ENCODE results near the gene KLHL3. TPM values are rescaled to one million over a fixed set of nuclear protein-coding genes. Genes with fewer than 3 reads are reported as not detected.
A peak's percentile ranks its signal among the peaks of the same experiment; 100 is the strongest.

KLHL3 gene
- total RNA-seq, 1 donor from 2014 or later: 11.8 TPM

- H3K4me3 Mint-ChIP-seq: no peak overlapping the region
- DNase-seq (ENCODE audit: low read depth, low spot score): peak; percentile 25
- H3K9me3 Mint-ChIP-seq: peaks cover 7% of the 10 kb centered on the region
- H3K36me3 Mint-ChIP-seq (ENCODE audit: low read depth): peaks cover 10% of the 10 kb centered on the region
- H3K4me1 Mint-ChIP-seq: peaks cover 4% of the 10 kb centered on the region
- H3K27ac Mint-ChIP-seq (ENCODE audit: unreplicated experiment): no peak overlapping the region
- H3K27me3 Mint-ChIP-seq (ENCODE audit: low read depth): no peaks in the 10 kb centered on the region
- peak; percentile 99 for TF ChIP-seq CTCF (conservative IDR thresholded peaks at IDR 0.05)
Measured at GRCh38 chr5:137629646-137630045, 106.2 kb downstream of the KLHL3 start.

GRCh38 chr5:137627706-137628105 is 108.2 kb downstream of the KLHL3 start:
- Mint-ChIP-seq H3K36me3 (ENCODE audit: low read depth) (peaks cover 8% of the 10 kb centered on the region), H3K4me1 (peaks cover 4% of the 10 kb centered on the region), H3K9me3 (peaks cover 7% of the 10 kb centered on the region), H3K4me3 (no peak overlapping the region), H3K27me3 (ENCODE audit: low read depth) (no peaks in the 10 kb centered on the region), H3K27ac (ENCODE audit: unreplicated experiment) (no peak overlapping the region)
- no peak for TF ChIP-seq CTCF (conservative IDR thresholded peaks at IDR 0.05)
- no peak for DNase-seq (ENCODE audit: low read depth, low spot score)

- Mint-ChIP-seq H3K36me3 (ENCODE audit: low read depth) (peaks cover 4% of the 10 kb centered on the region), H3K27ac (ENCODE audit: unreplicated experiment) (no peak overlapping the region), H3K4me3 (no peak overlapping the region), H3K4me1 (peaks cover 4% of the 10 kb centered on the region), H3K27me3 (ENCODE audit: low read depth) (no peaks in the 10 kb centered on the region), H3K9me3 (peaks cover 4% of the 10 kb centered on the region)
- DNase-seq (ENCODE audit: low read depth, low spot score): no peak
- no peak for TF ChIP-seq CTCF (conservative IDR thresholded peaks at IDR 0.05)
Measured at GRCh38 chr5:137627293-137627692, 108.6 kb downstream of the KLHL3 start.

- no peaks in the 10 kb centered on the region for H3K9me3 Mint-ChIP-seq
- no peak overlapping the region for H3K27ac Mint-ChIP-seq (ENCODE audit: unreplicated experiment)
- no peaks in the 10 kb centered on the region for H3K4me1 Mint-ChIP-seq
- H3K27me3 Mint-ChIP-seq (ENCODE audit: low read depth): no peaks in the 10 kb centered on the region
- no peak for DNase-seq (ENCODE audit: low read depth, low spot score)
- no peak for TF ChIP-seq CTCF (conservative IDR thresholded peaks at IDR 0.05)
- no peak overlapping the region for H3K4me3 Mint-ChIP-seq
- H3K36me3 Mint-ChIP-seq (ENCODE audit: low read depth): no peaks in the 10 kb centered on the region
Measured at GRCh38 chr5:137624786-137625349, 111.0 kb downstream of the KLHL3 start.

- H3K27me3 Mint-ChIP-seq (ENCODE audit: low read depth): no peaks in the 10 kb centered on the region
- H3K36me3 Mint-ChIP-seq (ENCODE audit: low read depth): no peaks in the 10 kb centered on the region
- no peaks in the 10 kb centered on the region for H3K4me1 Mint-ChIP-seq
- H3K27ac Mint-ChIP-seq (ENCODE audit: unreplicated experiment): no peak overlapping the region
- DNase-seq (ENCODE audit: low read depth, low spot score): no peak
- no peaks in the 10 kb centered on the region for H3K9me3 Mint-ChIP-seq
- H3K4me3 Mint-ChIP-seq: no peak overlapping the region
- TF ChIP-seq CTCF (conservative IDR thresholded peaks at IDR 0.05): no peak
Measured at GRCh38 chr5:137622850-137623249, 113.0 kb downstream of the KLHL3 start.

Data from neural crest cell (in vitro differentiated cells).